Gastrocnemius medialis (tissue), 4 donors: ENCODE measurements around the gene CLSTN2. TPM values are rescaled to one million over a fixed set of nuclear protein-coding genes. Genes with fewer than 3 reads are reported as not detected.

Source experiments
- ATAC-seq, 2 donors: fragments of 150-250 bp; one replicate each; pipeline ENCODE4 v1.9.1; 2016
- DNase-seq, 2 donors: peaks; one replicate each; pipeline ENCODE4 v3.0.0-alpha.2; 2019
- H3K27ac ChIP-seq, 4 donors: fragments of 200-600 bp; sonication (generic); 1 replicate in 1 of 4; 2 replicates in 3 of 4; pipeline ENCODE4 v1.5.1; 2016 to 2018; ENCODE audit warnings: mild to moderate bottlenecking in 2 of 4, moderate library complexity in 1 of 4
- H3K27me3 ChIP-seq, 3 donors: fragments of 200-600 bp; sonication (generic) in 2 of 3; 1 replicate in 1 of 3; 2 replicates in 2 of 3; pipeline versions ENCODE4 v1.5.1 to v1.6.0; 2016 to 2019; ENCODE audit warnings: mild to moderate bottlenecking in 1 of 3, moderate library complexity in 1 of 3
- H3K36me3 ChIP-seq, 2 donors: fragments of 200-600 bp; sonication (generic) in 1 of 2; one replicate each; pipeline ENCODE4 v1.5.1; 2017 to 2018
- H3K4me1 ChIP-seq, 2 donors: fragments of 200-600 bp; sonication (generic) in 1 of 2; one replicate each; pipeline ENCODE4 v1.5.1; 2016 to 2017; ENCODE audit warnings: mild to moderate bottlenecking in 2 of 2
- H3K4me3 ChIP-seq, 4 donors: fragments of 200-600 bp; sonication (generic) in 3 of 4; 1 replicate in 1 of 4; 2 replicates in 3 of 4; pipeline ENCODE4 v1.5.1; 2016 to 2019; ENCODE audit warnings: mild to moderate bottlenecking in 2 of 4
- H3K9me3 ChIP-seq, 3 donors: fragments of 200-600 bp; sonication (generic) in 2 of 3; 1 replicate in 1 of 3; 2 replicates in 2 of 3; pipeline ENCODE4 v1.5.1; 2016 to 2019
- CTCF ChIP-seq, 5 experiments: fragments of 450-650 bp in 3 of 5; fragments of 200-600 bp in 2 of 5; sonication (generic) in 2 of 5; IDR thresholded peaks in 4 of 5; conservative IDR thresholded peaks in 1 of 5; 1 replicate in 4 of 5; 2 replicates in 1 of 5; pipeline ENCODE4 v1.5.1; 2016 to 2019; ENCODE audit warnings: antibody characterized with exemption in 5 of 5, mild to moderate bottlenecking in 3 of 5, moderate library complexity in 3 of 5
- POLR2A ChIP-seq, 2 donors: fragments of 450-650 bp; IDR thresholded peaks; one replicate each; pipeline ENCODE4 v1.6.1; 2017; ENCODE audit warnings: antibody characterized with exemption in 2 of 2, mild to moderate bottlenecking in 2 of 2, moderate library complexity in 2 of 2
- in situ Hi-C, 4 donors: fragments of 200-750 bp; cut with MboI; loops; one replicate each; pipeline versions ENCODE4 v1.15.0 to v1.8.0; 2017; ENCODE audit warnings: low sequenced_read_pairs in 4 of 4
- intact Hi-C: fragments of 100-400 bp; cut with DNase I; formaldehyde crosslinking; loops from one replicate; pipeline ENCODE4 v1.15.1; 2023; ENCODE audit warnings: low total_unique reads
- total RNA-seq, 4 donors: library from RNA; depleted of rRNA; stranded (reverse); fragments of >200 nt; gene quantifications; one replicate each; pipeline versions ENCODE4 v1.1.0 to v1.2.3, GENCODE V29; 2016

CLSTN2 gene
- total RNA-seq, 4 donors from 2014 or later, result 1.1 to 4.9 (median 4.0) TPM

DNA sequence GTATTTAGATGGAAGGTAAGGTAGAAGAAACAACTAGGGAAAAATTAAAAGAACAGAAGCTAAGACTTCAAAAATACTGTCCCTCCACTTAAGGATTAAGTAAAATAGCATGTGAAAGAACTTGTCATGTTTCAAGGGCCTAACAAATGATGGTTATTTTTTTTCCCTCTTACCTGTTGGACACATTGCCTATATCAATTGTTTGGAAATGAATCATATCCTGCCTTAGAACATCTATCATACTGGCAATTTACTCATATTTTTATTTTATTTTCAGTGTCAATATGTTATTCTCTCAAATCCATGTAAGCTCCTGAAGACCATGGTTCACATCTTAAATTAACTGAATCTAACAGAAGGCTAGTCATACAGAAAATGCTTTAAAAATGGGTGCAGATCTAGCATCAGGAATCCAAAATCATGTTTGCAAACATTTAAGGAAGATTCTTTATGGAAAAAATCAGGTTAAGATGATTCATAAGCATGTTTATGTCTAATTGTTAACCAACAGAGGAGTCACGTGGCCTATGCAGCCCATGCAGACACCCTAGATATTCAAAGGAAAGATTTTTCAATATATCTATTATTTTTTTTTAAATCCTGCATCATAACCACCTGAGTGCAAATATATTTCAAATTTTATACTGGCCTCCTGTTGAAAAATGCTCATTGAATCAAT is 607.1 kb downstream of the CLSTN2 start:
- H3K4me3 ChIP-seq, result no peak overlapping the region
- no peak overlapping the region for H3K27ac ChIP-seq
- ATAC-seq (no peak), DNase-seq (no peak)
- TF ChIP-seq POLR2A (IDR thresholded peaks at IDR 0.05) (no peak), CTCF (IDR thresholded peaks at IDR 0.05 in 4 of 5, conservative IDR thresholded peaks at IDR 0.05 in 1 of 5) (no peak)
- no peaks in the 10 kb centered on the region for H3K9me3 ChIP-seq
- in situ Hi-C loops (no loop called here), intact Hi-C loops (no loop called here)
- no peaks in the 10 kb centered on the region for H3K27me3 ChIP-seq
- H3K36me3 ChIP-seq, result no peaks in the 10 kb centered on the region
- no peaks in the 10 kb centered on the region for H3K4me1 ChIP-seq

DNA sequence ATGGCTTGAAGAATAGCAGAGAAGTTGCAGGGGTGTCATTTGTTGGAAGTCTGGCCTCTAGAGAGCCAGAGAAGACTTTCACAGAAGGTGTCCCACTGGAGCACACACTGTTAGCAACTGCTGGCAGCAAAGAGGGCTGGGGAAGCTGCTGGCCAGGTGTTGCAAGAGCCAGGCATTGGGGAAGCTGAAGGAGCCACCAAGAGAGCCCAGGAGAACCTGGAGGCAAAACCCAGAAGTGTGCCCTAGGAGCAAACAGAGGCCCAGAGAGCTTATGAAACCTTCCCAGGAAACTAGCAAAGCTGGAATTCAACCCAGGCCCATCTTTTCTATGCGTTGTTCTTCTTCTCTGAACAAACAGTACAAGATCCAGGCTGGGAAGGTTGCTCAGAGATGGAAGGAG is 610.2 kb downstream of the CLSTN2 start:
- no peaks in the 10 kb centered on the region for H3K36me3 ChIP-seq
- no peaks in the 10 kb centered on the region for H3K4me1 ChIP-seq
- in situ Hi-C loops (no loop called here), intact Hi-C loops (no loop called here)
- TF ChIP-seq POLR2A (IDR thresholded peaks at IDR 0.05) (no peak), CTCF (IDR thresholded peaks at IDR 0.05 in 4 of 5, conservative IDR thresholded peaks at IDR 0.05 in 1 of 5) (no peak)
- DNase-seq (no peak), ATAC-seq (no peak)
- no peaks in the 10 kb centered on the region for H3K27me3 ChIP-seq
- H3K9me3 ChIP-seq, result no peaks in the 10 kb centered on the region
- H3K4me3 ChIP-seq, result no peak overlapping the region
- H3K27ac ChIP-seq, result no peak overlapping the region

DNA sequence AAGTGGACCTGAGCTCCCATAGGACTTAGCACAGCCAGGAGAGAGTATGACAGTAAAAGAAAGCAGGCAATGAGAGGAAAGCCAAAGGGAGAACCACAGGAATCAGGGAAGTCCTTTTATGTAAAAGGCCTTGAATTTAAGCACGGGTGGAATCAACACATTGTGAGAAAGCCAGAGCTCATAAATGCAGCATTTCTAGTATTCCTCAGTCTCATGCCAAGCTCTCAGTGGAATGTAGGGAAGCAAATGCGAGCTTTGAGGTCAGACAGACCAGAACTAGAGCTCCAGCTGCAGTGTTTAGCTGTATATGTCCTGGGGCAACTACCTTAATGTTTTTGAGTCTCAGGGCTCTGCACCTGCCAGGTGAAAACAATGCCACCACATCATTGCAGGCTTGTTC is 610.8 kb downstream of the CLSTN2 start:
- ATAC-seq, result no peak
- intact Hi-C loops, result no loop called here
- TF ChIP-seq POLR2A (IDR thresholded peaks at IDR 0.05) (no peak), CTCF (IDR thresholded peaks at IDR 0.05 in 4 of 5, conservative IDR thresholded peaks at IDR 0.05 in 1 of 5) (no peak)

GRCh38 chr3:140546649-140547048 is 611.7 kb downstream of the CLSTN2 start:
- no peak for DNase-seq
- no peak for ATAC-seq
- Histone ChIP-seq H3K27me3 (no peaks in the 10 kb centered on the region), H3K4me3 (no peak overlapping the region), H3K27ac (no peak overlapping the region), H3K4me1 (no peaks in the 10 kb centered on the region), H3K9me3 (no peaks in the 10 kb centered on the region), H3K36me3 (no peaks in the 10 kb centered on the region)
- no peak for TF ChIP-seq POLR2A (IDR thresholded peaks at IDR 0.05)
- no peak for TF ChIP-seq CTCF (IDR thresholded peaks at IDR 0.05 in 4 of 5, conservative IDR thresholded peaks at IDR 0.05 in 1 of 5)
- in situ Hi-C loops, result no loop called here
- intact Hi-C loops, result no loop called here

More for the DNA sequence above, 610.8 kb downstream of the CLSTN2 start:
- H3K36me3 ChIP-seq, result no peaks in the 10 kb centered on the region
- no peaks in the 10 kb centered on the region for H3K4me1 ChIP-seq
- H3K4me3 ChIP-seq, result no peak overlapping the region
- H3K9me3 ChIP-seq, result no peaks in the 10 kb centered on the region
- no peaks in the 10 kb centered on the region for H3K27me3 ChIP-seq
- H3K27ac ChIP-seq, result no peak overlapping the region
- in situ Hi-C loops, result no loop called here
- DNase-seq, result no peak

- no peak for DNase-seq
- no peaks in the 10 kb centered on the region for H3K4me1 ChIP-seq
- H3K27me3 ChIP-seq, result no peaks in the 10 kb centered on the region
- H3K4me3 ChIP-seq, result no peak overlapping the region
- in situ Hi-C loops (no loop called here), intact Hi-C loops (no loop called here)
- no peaks in the 10 kb centered on the region for H3K36me3 ChIP-seq
- H3K9me3 ChIP-seq, result no peaks in the 10 kb centered on the region
- no peak for ATAC-seq
- no peak overlapping the region for H3K27ac ChIP-seq
- TF ChIP-seq POLR2A (IDR thresholded peaks at IDR 0.05) (no peak), CTCF (IDR thresholded peaks at IDR 0.05 in 4 of 5, conservative IDR thresholded peaks at IDR 0.05 in 1 of 5) (no peak)
These were observed 617.4 kb downstream of the CLSTN2 start for GRCh38 chr3:140552403-140552802.
